ENCODE measurements around the gene GPR55. TPM values are rescaled to one million over a fixed set of nuclear protein-coding genes. Genes with fewer than 3 reads are reported as not detected.

Gene GPR55
- total RNA-seq, 1 donor = under 0.01 TPM

DNA sequence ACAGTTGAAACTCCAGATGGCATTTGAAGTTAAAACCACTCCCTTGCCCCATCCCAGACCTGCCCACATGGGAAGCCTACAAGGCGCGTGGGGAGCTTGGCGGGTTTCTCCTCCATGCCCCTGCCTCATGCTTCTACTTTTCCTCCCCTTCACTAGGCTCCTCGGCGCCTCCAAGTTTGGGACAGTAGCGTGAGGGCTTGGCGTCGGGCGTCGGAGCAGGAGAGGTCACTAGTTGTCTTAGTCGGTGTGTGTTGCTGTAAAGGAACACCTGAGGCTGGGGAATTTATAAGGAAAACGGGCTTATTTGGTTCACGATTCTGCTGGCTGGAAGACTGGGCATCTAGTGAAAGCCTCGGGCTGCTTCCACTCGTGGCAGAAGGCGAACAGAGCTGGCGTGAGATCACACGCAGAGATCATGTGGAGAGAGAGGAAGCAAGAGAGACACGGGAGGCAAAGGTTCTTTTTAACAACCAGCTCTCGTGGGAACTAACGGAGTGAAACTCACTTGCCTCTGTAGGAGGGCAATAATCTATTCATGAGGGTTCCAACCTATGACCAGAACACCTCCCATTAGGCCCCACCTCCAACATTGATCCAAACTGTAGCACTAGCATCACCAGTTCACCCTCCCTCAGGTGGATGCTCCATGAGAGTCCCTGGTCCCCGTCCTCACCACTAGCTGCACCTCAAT lies 35.0 kb downstream of the GPR55 start:
- no peak for DNase-seq (ENCODE audit: low read depth)
- TF ChIP-seq, protein P1, sequence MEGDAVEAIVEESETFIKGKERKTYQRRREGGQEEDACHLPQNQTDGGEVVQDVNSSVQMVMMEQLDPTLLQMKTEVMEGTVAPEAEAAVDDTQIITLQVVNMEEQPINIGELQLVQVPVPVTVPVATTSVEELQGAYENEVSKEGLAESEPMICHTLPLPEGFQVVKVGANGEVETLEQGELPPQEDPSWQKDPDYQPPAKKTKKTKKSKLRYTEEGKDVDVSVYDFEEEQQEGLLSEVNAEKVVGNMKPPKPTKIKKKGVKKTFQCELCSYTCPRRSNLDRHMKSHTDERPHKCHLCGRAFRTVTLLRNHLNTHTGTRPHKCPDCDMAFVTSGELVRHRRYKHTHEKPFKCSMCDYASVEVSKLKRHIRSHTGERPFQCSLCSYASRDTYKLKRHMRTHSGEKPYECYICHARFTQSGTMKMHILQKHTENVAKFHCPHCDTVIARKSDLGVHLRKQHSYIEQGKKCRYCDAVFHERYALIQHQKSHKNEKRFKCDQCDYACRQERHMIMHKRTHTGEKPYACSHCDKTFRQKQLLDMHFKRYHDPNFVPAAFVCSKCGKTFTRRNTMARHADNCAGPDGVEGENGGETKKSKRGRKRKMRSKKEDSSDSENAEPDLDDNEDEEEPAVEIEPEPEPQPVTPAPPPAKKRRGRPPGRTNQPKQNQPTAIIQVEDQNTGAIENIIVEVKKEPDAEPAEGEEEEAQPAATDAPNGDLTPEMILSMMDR (IDR thresholded peaks at IDR 0.05; ENCODE audit: insufficient read depth, low read length) = no peak
- no peak overlapping the region for H3K4me3 ChIP-seq (ENCODE audit: low read depth, low read length)

DNA sequence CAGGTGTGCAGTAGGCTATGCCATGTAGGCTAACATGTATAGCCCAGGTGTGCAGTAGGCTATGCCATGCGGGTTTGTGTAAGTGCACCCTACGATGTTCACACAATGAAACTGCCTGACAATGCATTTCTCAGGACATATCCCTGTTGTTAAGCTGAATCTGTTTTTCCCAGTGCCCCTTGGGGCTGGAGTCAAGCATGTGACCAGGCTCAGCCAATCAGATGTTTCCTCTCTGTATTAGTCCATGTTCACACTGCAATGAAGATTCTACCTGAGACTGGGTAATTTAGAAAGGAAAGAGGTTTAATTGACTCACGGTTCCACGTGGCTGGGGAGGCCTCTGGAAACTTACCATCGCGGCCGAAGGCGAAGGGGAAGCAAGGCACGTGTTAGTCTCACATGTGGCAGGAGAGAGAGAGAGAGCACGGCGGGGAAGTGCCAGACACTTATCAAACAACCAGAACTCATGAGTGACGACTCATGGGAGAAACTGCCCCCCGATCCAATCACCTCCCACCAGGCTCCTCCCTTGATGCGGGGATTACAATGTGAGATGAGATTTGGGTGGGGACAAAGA lies 36.1 kb downstream of the GPR55 start:
- TF ChIP-seq, protein P1 (IDR thresholded peaks at IDR 0.05; ENCODE audit: insufficient read depth, low read length) = no peak

DNA sequence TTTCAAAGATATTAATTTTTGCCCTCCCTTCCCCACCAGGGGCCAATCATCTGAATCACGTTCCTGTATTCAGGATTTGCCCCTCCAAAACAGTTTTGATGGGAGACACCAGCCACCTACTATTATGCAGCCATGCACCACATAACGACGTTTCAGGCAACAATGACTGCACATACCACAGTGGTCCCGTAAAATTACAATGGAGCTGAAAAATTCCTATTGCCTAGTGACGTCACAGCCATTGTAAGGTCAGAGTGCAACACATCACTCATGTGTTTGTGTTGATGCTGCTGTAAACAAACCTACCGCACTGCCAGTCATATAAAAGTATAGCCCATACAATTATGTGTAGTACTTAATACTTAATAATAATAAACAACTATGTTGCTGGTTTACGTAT lies 37.7 kb downstream of the GPR55 start:
- no peak overlapping the region for H3K4me3 ChIP-seq (ENCODE audit: low read depth, low read length)
- TF ChIP-seq, protein P1 (IDR thresholded peaks at IDR 0.05; ENCODE audit: insufficient read depth, low read length) = no peak
- DNase-seq (ENCODE audit: low read depth) = no peak

More for the DNA sequence above, 36.1 kb downstream of the GPR55 start:
- DNase-seq (ENCODE audit: low read depth) = no peak
- H3K4me3 ChIP-seq (ENCODE audit: low read depth, low read length) = no peak overlapping the region

DNA sequence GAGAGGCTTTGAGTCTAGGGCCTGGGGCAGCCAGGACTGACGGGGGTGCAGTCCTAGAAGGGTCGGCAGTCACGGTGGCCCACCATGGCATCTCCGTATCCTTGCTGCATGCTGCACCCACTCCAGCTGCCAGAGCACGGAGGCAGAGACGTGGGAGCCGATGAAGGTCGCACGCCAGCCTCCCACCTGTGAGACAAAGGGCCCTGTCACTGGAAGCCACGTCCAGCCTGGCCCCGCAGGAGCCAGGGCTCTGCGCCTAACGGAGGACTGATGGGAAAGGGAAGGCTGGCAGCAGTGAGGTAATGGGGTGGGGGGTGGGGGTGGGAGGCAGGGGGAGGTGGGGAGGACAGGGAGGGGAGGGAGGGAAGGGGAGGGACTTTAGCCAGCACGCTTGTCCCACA lies 38.4 kb downstream of the GPR55 start:
- H3K4me3 ChIP-seq (ENCODE audit: low read depth, low read length) = no peak overlapping the region
- TF ChIP-seq, protein P1 (IDR thresholded peaks at IDR 0.05; ENCODE audit: insufficient read depth, low read length) = no peak
- no peak for DNase-seq (ENCODE audit: low read depth)

DNA sequence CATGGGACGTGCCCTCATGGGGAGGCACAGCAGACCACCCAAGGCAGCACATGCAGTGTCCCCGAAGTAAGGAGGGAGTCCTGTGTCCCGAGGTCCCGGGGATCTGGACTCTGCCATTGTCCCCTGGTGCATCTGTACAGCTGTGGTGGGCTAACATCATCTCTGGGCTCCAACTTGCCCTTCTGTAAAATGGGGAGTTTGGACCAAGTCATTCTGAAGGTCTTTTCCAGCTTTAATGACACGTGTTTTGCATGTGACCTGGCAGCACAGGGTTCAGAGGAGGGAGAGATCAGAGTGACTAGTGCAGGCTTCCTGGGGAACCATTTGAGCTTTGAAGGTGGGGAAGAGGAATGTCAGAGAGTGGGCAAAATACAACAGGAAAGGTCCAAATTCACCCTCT lies 38.8 kb downstream of the GPR55 start:
- TF ChIP-seq, protein P1 (IDR thresholded peaks at IDR 0.05; ENCODE audit: insufficient read depth, low read length) = no peak

DNA sequence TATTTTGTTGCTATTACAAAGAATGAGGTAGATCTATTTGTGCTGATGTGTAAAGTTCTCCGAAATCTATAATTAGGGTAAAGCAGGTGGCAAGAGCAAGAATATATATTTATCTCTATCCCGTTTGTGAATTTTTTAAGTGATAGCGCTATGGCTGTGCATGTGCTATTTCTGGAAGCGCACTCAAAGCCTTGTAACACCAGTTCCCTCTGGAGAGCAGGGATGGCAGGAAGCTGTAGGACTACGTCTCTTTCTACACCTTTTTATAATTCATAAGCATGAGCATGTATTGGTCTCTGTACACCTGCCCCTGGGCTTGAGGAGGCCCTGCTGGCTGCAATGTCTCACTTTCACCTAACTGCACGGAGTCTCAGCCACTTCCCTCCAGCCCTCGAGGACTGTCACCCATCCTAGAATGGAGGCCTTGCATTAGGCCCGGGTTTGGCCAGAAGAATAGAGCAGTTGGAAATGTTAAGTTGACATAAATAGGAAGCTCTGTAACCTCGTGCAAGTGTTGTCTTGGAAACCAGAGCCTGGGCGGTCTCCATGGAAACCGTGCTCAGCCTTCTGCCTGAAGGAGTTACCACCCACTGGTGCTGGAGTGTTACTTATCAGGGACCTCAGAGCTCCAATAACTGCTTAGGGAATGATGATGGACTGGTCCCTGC lies 39.4 kb downstream of the GPR55 start:
- TF ChIP-seq, protein P1 (IDR thresholded peaks at IDR 0.05; ENCODE audit: insufficient read depth, low read length) = no peak
- peak; percentile 46 for DNase-seq (ENCODE audit: low read depth)
- H3K4me3 ChIP-seq (ENCODE audit: low read depth, low read length) = no peak overlapping the region

More for the DNA sequence above, 38.8 kb downstream of the GPR55 start:
- H3K4me3 ChIP-seq (ENCODE audit: low read depth, low read length) = no peak overlapping the region
- DNase-seq (ENCODE audit: low read depth) = no peak
